Lower lobe of right lung (tissue), 2 donors: ENCODE measurements around the gene ZMYND19. TPM values are rescaled to one million over a fixed set of nuclear protein-coding genes. Genes with fewer than 3 reads are reported as not detected.
"Not testable (repeated sequence)": the region's sequence is repeated elsewhere in the genome, so short reads cannot be mapped to it uniquely, and the experiment has no call there.

Experiments
- ATAC-seq, 2 donors: fragments of 200-7000 bp; cut with Tn5 transposase; one replicate each; pipeline ENCODE4 v1.9.1; 2020 to 2022; ENCODE audit warnings: mild to moderate bottlenecking in 2 of 2, moderate library complexity in 2 of 2
- DNase-seq: peaks from one replicate; pipeline ENCODE4 v3.0.0-alpha.2; 2020
- H3K27ac ChIP-seq: fragments of 200-600 bp; one replicate; pipeline ENCODE4 v1.8.0; 2022
- H3K27me3 ChIP-seq: fragments of 200-600 bp; one replicate; pipeline ENCODE4 v1.8.0; 2022; ENCODE audit warnings: low read depth
- H3K36me3 ChIP-seq: fragments of 200-600 bp; one replicate; pipeline ENCODE4 v1.8.0; 2022; ENCODE audit warnings: mild to moderate bottlenecking
- H3K4me1 ChIP-seq: fragments of 200-600 bp; one replicate; pipeline ENCODE4 v1.8.0; 2022
- H3K4me3 ChIP-seq: fragments of 200-600 bp; one replicate; pipeline ENCODE4 v1.8.0; 2022; ENCODE audit warnings: mild to moderate bottlenecking
- H3K9me3 ChIP-seq: fragments of 200-600 bp; one replicate; pipeline ENCODE4 v1.8.0; 2022
- intact Hi-C: fragments of 100-400 bp; cut with DNase I; formaldehyde crosslinking; loops from one replicate; pipeline ENCODE4 v1.11.0; 2022
- total RNA-seq: library from RNA; stranded (reverse); fragmentation: NEBNext Ultra II Directional; extraction: Animal tissue kit (Norgen Biotek cat#: 25700); gene quantifications from one replicate; pipeline ENCODE4 v1.2.1, GENCODE V29; 2021
- TF ChIP-seq, protein P1 (sequence below): fragments of 200-600 bp; IDR thresholded peaks from one replicate; pipeline ENCODE4 v1.8.0; 2022; ENCODE audit warnings: antibody characterized with exemption, mild to moderate bottlenecking
- donor health status: DM: no; HTN: yes; CAD: no; lungs with severe emphysema.

ZMYND19 gene
- total RNA-seq, 1 donor from 2014 or later: 15.2 TPM

DNA sequence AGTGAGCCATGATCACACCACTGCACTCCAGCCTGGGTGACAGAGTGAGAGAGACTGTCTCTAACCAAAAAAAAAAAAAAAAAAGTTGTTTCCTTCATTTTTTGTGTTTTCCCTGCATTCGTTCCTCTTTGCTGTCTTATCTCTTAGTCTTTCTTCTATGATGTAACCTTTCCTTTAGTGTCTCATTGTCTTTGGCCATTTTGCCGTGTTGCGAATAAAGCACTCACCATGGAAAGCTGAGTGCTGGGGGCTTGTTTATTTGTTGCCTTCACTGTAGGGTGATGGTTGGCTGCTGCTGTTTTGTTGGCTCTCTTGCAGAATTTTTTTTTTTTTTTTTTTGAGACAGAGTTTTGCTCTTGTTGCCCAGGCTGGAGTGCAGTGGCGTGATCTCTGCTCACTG, 36.2 kb upstream of the ZMYND19 start:
- H3K27me3 ChIP-seq: no peaks in the 10 kb centered on the region
- no peak overlapping the region for H3K4me3 ChIP-seq
- H3K9me3 ChIP-seq: no peaks in the 10 kb centered on the region
- no peak overlapping the region for H3K27ac ChIP-seq
- DNase-seq (no peak), ATAC-seq (no peak)
- no peaks in the 10 kb centered on the region for H3K36me3 ChIP-seq
- peaks cover 58% of the 10 kb centered on the region for H3K4me1 ChIP-seq
- TF ChIP-seq, protein P1, sequence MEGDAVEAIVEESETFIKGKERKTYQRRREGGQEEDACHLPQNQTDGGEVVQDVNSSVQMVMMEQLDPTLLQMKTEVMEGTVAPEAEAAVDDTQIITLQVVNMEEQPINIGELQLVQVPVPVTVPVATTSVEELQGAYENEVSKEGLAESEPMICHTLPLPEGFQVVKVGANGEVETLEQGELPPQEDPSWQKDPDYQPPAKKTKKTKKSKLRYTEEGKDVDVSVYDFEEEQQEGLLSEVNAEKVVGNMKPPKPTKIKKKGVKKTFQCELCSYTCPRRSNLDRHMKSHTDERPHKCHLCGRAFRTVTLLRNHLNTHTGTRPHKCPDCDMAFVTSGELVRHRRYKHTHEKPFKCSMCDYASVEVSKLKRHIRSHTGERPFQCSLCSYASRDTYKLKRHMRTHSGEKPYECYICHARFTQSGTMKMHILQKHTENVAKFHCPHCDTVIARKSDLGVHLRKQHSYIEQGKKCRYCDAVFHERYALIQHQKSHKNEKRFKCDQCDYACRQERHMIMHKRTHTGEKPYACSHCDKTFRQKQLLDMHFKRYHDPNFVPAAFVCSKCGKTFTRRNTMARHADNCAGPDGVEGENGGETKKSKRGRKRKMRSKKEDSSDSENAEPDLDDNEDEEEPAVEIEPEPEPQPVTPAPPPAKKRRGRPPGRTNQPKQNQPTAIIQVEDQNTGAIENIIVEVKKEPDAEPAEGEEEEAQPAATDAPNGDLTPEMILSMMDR: no peak
- intact Hi-C loops: no loop called here

DNA sequence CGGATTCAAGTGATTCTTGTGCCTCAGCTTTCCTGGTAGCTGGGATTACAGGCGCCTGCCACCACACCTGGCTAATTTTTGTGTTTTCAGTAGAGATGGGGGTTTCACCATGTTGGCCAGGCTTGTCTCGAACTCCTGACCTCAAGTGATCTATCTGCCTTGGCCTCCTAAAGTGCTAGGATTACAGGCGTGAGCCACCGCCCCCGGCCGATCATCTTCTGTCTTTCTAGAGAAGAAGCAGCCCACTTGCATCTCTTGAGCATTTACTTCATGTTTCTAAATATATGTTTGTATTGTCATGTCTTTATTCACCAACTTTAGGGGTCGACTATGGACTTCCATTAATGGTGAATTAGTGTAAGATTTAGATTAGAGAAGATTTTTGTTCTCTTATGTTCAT, 31.9 kb upstream of the ZMYND19 start:
- intact Hi-C loops: not testable (repeated sequence)

DNA sequence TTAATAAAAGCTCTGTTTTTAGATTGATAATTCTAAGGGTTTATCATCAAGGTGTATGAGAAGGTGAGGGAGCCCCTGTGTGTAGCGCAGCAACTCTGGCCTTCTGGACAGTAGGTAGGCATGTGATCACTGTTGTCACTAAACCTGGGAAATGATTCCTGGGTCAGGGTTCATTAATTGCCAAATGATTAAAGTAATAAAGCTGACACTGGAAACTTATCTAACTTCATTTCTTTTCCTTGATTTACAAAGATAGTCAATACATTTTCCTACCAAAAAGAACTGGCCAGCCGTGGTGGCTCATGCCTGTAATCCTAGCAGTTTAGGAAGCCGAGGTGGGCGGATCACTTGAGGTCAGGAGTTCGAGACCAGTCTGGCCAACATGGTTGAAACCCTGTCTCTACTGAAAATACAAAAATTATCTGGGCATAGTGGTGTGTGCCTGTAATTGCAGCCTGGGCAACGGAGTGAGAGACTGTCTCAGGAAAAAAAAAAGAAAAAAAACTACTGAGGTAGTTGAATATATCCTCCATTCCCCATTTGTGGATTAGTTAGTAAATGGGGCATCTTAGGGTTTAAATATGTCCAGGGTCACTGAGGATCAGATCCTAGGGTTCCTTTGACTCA, 30.9 kb upstream of the ZMYND19 start:
- TF ChIP-seq, protein P1: peak; percentile 26
- intact Hi-C loops: no loop called here
- Histone ChIP-seq H3K27me3 (no peaks in the 10 kb centered on the region), H3K4me1 (peaks cover 50% of the 10 kb centered on the region), H3K27ac (no peak overlapping the region), H3K9me3 (no peaks in the 10 kb centered on the region), H3K36me3 (peaks cover 10% of the 10 kb centered on the region), H3K4me3 (no peak overlapping the region)
- DNase-seq (no peak), ATAC-seq (no peak)

More for the DNA sequence above, 31.9 kb upstream of the ZMYND19 start:
- not testable (repeated sequence) for H3K36me3 ChIP-seq, H3K27ac ChIP-seq, DNase-seq, H3K27me3 ChIP-seq, H3K4me3 ChIP-seq, H3K9me3 ChIP-seq, ATAC-seq
- peaks cover 48% of the 10 kb centered on the region for H3K4me1 ChIP-seq

DNA sequence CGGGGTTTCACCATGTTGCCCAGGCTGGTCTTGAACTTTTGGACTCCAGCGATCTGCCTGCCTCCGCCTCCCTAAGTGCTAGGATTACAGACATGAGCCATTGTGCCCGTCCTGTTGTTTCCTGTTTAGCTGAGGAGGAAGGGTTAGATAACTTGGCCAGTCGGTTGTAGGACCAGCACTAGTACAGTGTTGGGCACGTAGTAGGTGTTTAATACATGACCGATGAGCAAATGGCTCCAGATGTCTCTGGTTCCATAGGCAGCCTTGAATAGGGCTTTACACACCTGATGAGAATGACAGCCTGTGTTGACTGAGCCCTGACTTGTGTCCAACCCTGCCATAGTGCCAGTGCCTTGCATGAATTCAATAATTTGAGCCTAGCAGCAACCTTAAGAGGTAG, 30.3 kb upstream of the ZMYND19 start:
- ATAC-seq: no peak
- TF ChIP-seq, protein P1: no peak
- Histone ChIP-seq H3K27me3 (no peaks in the 10 kb centered on the region), H3K27ac (no peak overlapping the region), H3K9me3 (no peaks in the 10 kb centered on the region), H3K4me3 (no peak overlapping the region), H3K4me1 (peaks cover 44% of the 10 kb centered on the region), H3K36me3 (peaks cover 17% of the 10 kb centered on the region)
- intact Hi-C loops: no loop called here
- DNase-seq: no peak

DNA sequence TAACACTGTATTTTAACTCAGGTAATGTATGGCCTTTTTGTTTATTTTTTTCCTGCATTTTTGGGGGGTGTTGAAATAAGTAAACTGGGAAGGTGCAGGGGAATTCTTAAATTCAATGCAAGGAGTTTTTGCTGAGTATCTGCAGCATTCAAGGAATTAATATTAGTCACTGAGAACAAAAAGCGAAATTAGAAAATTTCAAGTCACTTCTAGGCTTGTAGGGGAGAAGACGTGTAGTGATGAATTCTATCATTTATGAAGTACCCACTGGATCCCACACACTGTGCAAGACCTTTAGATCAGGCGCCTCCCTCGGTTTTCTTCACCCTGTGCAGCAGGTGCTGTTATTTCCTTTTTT, 29.7 kb upstream of the ZMYND19 start:
- H3K27ac ChIP-seq: peak overlapping the region; percentile 82
- DNase-seq (no peak), ATAC-seq (no peak)
- TF ChIP-seq, protein P1: no peak
- intact Hi-C loops: no loop called here
- H3K9me3 ChIP-seq: no peaks in the 10 kb centered on the region
- peaks cover 22% of the 10 kb centered on the region for H3K36me3 ChIP-seq
- H3K4me3 ChIP-seq: peak overlapping the region; percentile 83
- H3K4me1 ChIP-seq: peaks cover 38% of the 10 kb centered on the region
- no peaks in the 10 kb centered on the region for H3K27me3 ChIP-seq

DNA sequence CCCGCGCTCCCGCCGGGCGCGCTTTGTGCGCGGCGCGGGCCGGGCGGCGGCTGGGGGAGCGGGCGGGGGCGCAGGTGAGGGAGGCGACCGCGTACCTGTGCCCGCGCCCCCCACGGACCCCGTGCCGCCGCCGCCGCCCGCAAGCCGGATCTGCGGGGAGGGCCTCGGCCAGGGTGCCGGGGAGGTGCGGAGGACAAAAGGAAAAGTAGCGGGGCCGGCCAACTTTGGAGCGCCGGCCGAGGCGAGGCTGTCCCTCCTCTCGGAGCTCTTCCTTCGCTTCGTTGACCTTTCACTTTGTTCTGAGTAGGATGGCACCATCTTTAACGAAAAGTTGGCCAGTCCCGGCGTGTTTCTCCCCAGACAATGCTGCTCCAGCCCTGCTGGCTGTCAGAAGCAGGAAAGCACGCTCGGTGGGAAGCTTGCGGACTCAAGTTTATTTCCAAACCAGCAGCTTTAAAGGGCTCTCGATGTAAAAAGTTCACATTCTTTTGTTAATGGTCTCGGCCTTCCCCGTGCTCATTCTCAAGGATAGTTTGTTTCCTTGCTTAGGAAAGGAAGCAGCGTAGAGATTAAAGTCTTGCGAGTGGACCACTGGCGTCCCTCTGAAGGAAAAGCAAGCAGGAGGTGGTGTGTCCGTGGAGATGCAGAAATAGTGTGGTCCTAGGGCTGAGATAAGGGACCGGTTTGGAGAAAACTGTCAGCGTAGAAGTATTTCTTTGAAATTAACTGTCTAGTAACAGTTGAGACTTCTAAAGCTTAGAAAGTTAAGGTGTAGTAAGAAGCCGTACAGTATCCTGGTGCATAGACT, 29.1 kb upstream of the ZMYND19 start:
- TF ChIP-seq, protein P1: no peak
- ATAC-seq (peak; percentile 5), DNase-seq (peak; percentile 58)
- H3K36me3 ChIP-seq: peaks cover 28% of the 10 kb centered on the region
- no peaks in the 10 kb centered on the region for H3K27me3 ChIP-seq
- H3K27ac ChIP-seq: peak overlapping the region; percentile 82
- no peaks in the 10 kb centered on the region for H3K9me3 ChIP-seq
- intact Hi-C loops: no loop called here
- peaks cover 37% of the 10 kb centered on the region for H3K4me1 ChIP-seq
- peak overlapping the region; percentile 83 for H3K4me3 ChIP-seq
